ENCODE measurements around the gene MTCL1. TPM values are rescaled to one million over a fixed set of nuclear protein-coding genes. Genes with fewer than 3 reads are reported as not detected.

Gene MTCL1
- total RNA-seq, 1 experiment from 2014 or later, result 11.6 TPM

DNA sequence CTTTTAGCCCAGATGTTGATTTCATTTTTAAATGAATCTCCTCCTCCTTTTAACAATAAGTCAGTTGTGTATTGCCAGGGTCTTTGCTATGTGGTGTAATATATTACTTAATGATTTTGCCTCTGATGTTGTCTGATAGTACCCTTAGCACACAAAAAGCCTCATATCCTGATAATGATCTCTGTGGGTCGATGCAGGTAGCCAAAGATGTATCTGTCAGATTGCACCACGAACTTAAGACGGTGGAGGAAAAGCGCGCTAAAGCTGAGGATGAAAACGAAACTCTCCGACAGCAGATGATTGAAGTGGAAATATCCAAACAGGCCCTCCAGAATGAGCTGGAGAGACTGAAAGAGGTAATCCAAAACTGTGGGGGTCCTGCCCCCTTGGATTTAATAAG, 14.8 kb downstream of the MTCL1 start:
- CTCF ChIA-PET, result no interaction called here
- Mint-ChIP-seq H3K4me1 (ENCODE audit: insufficient read depth, unreplicated experiment) (peaks cover 31% of the 10 kb centered on the region), H3K9me3 (ENCODE audit: unreplicated experiment) (no peaks in the 10 kb centered on the region), H3K4me3 (ENCODE audit: unreplicated experiment) (no peak overlapping the region), H3K27me3 (ENCODE audit: insufficient read depth, unreplicated experiment) (no peaks in the 10 kb centered on the region), H3K36me3 (ENCODE audit: insufficient read depth, unreplicated experiment) (peaks cover 7% of the 10 kb centered on the region), H3K27ac (ENCODE audit: low read depth, unreplicated experiment) (no peak overlapping the region)
- POLR2A ChIA-PET, result no interaction called here
- TF ChIP-seq, protein P1, sequence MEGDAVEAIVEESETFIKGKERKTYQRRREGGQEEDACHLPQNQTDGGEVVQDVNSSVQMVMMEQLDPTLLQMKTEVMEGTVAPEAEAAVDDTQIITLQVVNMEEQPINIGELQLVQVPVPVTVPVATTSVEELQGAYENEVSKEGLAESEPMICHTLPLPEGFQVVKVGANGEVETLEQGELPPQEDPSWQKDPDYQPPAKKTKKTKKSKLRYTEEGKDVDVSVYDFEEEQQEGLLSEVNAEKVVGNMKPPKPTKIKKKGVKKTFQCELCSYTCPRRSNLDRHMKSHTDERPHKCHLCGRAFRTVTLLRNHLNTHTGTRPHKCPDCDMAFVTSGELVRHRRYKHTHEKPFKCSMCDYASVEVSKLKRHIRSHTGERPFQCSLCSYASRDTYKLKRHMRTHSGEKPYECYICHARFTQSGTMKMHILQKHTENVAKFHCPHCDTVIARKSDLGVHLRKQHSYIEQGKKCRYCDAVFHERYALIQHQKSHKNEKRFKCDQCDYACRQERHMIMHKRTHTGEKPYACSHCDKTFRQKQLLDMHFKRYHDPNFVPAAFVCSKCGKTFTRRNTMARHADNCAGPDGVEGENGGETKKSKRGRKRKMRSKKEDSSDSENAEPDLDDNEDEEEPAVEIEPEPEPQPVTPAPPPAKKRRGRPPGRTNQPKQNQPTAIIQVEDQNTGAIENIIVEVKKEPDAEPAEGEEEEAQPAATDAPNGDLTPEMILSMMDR (IDR thresholded peaks at IDR 0.05; ENCODE audit: unreplicated experiment), result no peak
- intact Hi-C loops (cut with micrococcal nuclease), result no loop called here
- BruUV-seq (replicated peaks), result no TSS peak
- DNase-seq (ENCODE audit: unreplicated experiment), result no peak

DNA sequence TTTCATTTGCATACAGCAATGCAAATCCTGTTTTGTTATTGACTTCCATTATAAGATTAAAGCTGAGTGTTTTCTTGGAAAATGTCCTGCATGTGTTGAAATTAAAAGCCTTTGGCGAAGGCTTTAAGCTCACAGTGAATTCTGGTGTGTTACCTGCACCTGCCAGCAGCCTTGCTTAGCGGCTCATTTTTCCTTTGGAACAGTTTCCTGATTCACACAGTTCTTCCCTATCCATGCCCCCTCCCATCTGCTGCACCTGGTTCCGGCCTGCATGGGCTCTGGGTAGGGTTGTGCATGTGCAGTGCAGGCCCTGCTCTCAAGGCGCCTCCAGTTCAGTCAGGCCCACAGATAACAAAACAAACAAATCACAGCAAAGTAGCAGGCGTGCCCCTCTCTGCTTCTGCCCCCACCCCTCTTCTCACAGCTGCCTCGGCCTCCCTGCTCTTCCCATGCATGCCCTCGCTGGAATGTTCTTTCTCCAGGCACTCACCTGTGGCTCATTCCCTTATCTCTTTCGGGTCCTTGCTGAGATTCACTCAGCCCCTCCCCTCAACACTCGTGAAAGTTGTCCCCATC, 15.8 kb downstream of the MTCL1 start:
- H3K4me1 Mint-ChIP-seq (ENCODE audit: insufficient read depth, unreplicated experiment), result peaks cover 32% of the 10 kb centered on the region
- H3K4me3 Mint-ChIP-seq (ENCODE audit: unreplicated experiment), result no peak overlapping the region
- TF ChIP-seq, protein P1 (IDR thresholded peaks at IDR 0.05; ENCODE audit: unreplicated experiment), result no peak
- intact Hi-C loops (cut with micrococcal nuclease), result no loop called here
- H3K27me3 Mint-ChIP-seq (ENCODE audit: insufficient read depth, unreplicated experiment), result no peaks in the 10 kb centered on the region
- H3K9me3 Mint-ChIP-seq (ENCODE audit: unreplicated experiment), result no peaks in the 10 kb centered on the region
- H3K36me3 Mint-ChIP-seq (ENCODE audit: insufficient read depth, unreplicated experiment), result peaks cover 7% of the 10 kb centered on the region
- no TSS peak for BruUV-seq (replicated peaks)
- H3K27ac Mint-ChIP-seq (ENCODE audit: low read depth, unreplicated experiment), result peak overlapping the region; percentile 8
- ChIA-PET CTCF (interaction anchor here (0.6 to 0.7 kb wide), 3 partner anchors 263 to 574 kb away, joined by 3 read pairs; no protein-coding TSS in a partner anchor), POLR2A (no interaction called here)
- DNase-seq (ENCODE audit: unreplicated experiment), result no peak

DNA sequence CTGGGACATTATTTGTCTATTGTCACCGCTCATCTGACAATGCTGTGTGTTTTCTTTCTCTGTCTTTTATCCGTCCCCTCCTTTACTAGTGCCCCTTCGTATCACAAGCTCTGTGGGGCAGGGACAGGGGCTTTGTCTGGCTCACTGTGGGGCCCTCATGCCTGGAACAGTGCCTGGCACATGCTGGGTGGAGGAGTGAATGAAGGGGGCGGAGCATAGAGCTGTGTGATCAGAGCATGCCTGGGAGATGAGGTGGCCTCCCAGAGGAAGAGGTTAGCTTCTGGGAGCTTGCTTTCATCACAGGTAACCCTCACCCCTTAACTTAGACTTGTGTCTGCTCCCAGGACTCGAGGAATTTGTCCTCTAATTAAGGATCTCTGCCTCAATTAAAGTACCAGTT, 16.4 kb downstream of the MTCL1 start:
- peak; percentile 51 for DNase-seq (ENCODE audit: unreplicated experiment)
- intact Hi-C loops (cut with micrococcal nuclease), result no loop called here
- H3K4me3 Mint-ChIP-seq (ENCODE audit: unreplicated experiment), result no peak overlapping the region
- CTCF ChIA-PET, result interaction anchor here (0.6 to 0.7 kb wide), 3 partner anchors 87 to 514 kb away, joined by 3 read pairs; no protein-coding TSS in a partner anchor
- POLR2A ChIA-PET, result interaction anchor here (0.7 kb wide), 1 partner anchor 17 kb away, joined by 3 read pairs; no protein-coding TSS in a partner anchor
- peak overlapping the region; percentile 8 for H3K27ac Mint-ChIP-seq (ENCODE audit: low read depth, unreplicated experiment)
- no peaks in the 10 kb centered on the region for H3K27me3 Mint-ChIP-seq (ENCODE audit: insufficient read depth, unreplicated experiment)
- TF ChIP-seq, protein P1 (IDR thresholded peaks at IDR 0.05; ENCODE audit: unreplicated experiment), result no peak
- H3K36me3 Mint-ChIP-seq (ENCODE audit: insufficient read depth, unreplicated experiment), result peaks cover 7% of the 10 kb centered on the region
- H3K4me1 Mint-ChIP-seq (ENCODE audit: insufficient read depth, unreplicated experiment), result peaks cover 32% of the 10 kb centered on the region
- no peaks in the 10 kb centered on the region for H3K9me3 Mint-ChIP-seq (ENCODE audit: unreplicated experiment)
- BruUV-seq (replicated peaks), result no TSS peak

DNA sequence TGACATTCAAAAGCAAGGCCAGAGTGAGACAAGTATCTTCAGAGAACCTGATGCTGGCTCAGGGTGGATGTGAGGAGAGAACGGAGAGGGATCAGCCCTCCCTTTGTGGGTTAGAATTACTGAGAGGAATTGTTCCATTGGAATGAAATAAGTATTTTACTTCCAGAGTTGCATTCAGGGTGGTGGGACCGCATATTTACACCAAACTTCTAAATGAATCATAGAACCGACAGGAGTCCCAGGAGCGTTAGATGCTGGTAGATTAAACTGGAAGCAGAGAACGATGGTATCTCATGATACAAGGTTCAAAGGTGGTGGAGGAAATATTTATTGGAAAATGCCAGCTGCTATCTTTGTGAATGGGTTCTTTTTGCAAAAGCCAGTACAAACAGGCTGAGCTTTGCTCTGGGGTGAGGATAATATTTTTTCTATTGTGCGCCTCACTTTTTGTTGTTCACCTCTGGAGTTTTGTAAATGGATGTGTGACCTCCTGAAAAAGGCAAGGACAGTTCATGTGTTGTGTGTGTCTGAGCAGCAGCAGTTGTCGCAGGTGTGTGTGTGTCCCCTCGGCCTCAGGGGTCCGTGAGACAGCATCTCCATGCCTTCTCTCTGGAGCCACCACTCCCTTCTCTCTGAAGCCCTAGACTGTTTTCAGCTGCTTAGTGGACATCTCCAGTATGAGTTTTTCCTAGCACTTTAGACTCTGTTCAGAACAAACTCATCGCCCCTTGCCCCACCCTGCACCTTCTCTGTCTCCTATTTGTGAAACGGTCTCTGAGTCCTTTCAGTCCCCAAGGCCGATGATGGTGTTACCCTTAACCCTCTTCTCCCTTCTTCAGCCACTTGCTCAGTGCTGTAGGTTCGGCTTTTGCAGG, 17.8 kb downstream of the MTCL1 start:
- no TSS peak for BruUV-seq (replicated peaks)
- H3K9me3 Mint-ChIP-seq (ENCODE audit: unreplicated experiment), result no peaks in the 10 kb centered on the region
- no peaks in the 10 kb centered on the region for H3K27me3 Mint-ChIP-seq (ENCODE audit: insufficient read depth, unreplicated experiment)
- ChIA-PET POLR2A (interaction anchor here (0.6 to 1.5 kb wide), 2 partner anchors 11 to 13 kb away, joined by 3 to 4 read pairs; no protein-coding TSS in a partner anchor), CTCF (no interaction called here)
- no peak for DNase-seq (ENCODE audit: unreplicated experiment)
- intact Hi-C loops (cut with micrococcal nuclease), result no loop called here
- peaks cover 38% of the 10 kb centered on the region for H3K4me1 Mint-ChIP-seq (ENCODE audit: insufficient read depth, unreplicated experiment)
- H3K36me3 Mint-ChIP-seq (ENCODE audit: insufficient read depth, unreplicated experiment), result peaks cover 7% of the 10 kb centered on the region
- TF ChIP-seq, protein P1 (IDR thresholded peaks at IDR 0.05; ENCODE audit: unreplicated experiment), result no peak
- no peak overlapping the region for H3K4me3 Mint-ChIP-seq (ENCODE audit: unreplicated experiment)
- H3K27ac Mint-ChIP-seq (ENCODE audit: low read depth, unreplicated experiment), result peak overlapping the region; percentile 94
